ENCODE results near the gene TUBGCP2.

TUBGCP2 gene

GRCh38 chr10:133252223-133252552, 56.5 kb downstream of the TUBGCP2 start:
- no peaks in the 10 kb centered on the region for H4K20me1 ChIP-seq (ENCODE audit: low read depth, low read length)
- H3K9ac ChIP-seq (ENCODE audit: low read length): no peak overlapping the region
- no peak overlapping the region for H3K27ac ChIP-seq (ENCODE audit: low read depth, low read length)
- no peaks in the 10 kb centered on the region for H3F3A ChIP-seq (ENCODE audit: insufficient read depth)
- no peak overlapping the region for H3K4me2 ChIP-seq (ENCODE audit: low read depth, low read length, poor library complexity, severe bottlenecking)
- no peaks in the 10 kb centered on the region for H3K9me3 ChIP-seq (ENCODE audit: insufficient read depth, low read length)
- no peaks in the 10 kb centered on the region for H3K36me3 ChIP-seq (ENCODE audit: low read length)
- H3K27me3 ChIP-seq (ENCODE audit: low read length): no peaks in the 10 kb centered on the region
- H2AFZ ChIP-seq (ENCODE audit: low read depth, low read length, severe bottlenecking): no peak overlapping the region
- no peaks in the 10 kb centered on the region for H3K9me2 ChIP-seq (replicated peaks; ENCODE audit: insufficient read depth, low read length)
- no peaks in the 10 kb centered on the region for H3K79me2 ChIP-seq (ENCODE audit: insufficient read depth, low read length)
- TF ChIP-seq EZH2phosphoT487 (conservative IDR thresholded peaks at IDR 0.05; ENCODE audit: low read length): no peak
- TF ChIP-seq, protein P1, sequence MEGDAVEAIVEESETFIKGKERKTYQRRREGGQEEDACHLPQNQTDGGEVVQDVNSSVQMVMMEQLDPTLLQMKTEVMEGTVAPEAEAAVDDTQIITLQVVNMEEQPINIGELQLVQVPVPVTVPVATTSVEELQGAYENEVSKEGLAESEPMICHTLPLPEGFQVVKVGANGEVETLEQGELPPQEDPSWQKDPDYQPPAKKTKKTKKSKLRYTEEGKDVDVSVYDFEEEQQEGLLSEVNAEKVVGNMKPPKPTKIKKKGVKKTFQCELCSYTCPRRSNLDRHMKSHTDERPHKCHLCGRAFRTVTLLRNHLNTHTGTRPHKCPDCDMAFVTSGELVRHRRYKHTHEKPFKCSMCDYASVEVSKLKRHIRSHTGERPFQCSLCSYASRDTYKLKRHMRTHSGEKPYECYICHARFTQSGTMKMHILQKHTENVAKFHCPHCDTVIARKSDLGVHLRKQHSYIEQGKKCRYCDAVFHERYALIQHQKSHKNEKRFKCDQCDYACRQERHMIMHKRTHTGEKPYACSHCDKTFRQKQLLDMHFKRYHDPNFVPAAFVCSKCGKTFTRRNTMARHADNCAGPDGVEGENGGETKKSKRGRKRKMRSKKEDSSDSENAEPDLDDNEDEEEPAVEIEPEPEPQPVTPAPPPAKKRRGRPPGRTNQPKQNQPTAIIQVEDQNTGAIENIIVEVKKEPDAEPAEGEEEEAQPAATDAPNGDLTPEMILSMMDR (IDR thresholded peaks at IDR 0.05; ENCODE audit: insufficient read depth, low read length, poor library complexity, severe bottlenecking): no peak
- H3K4me3 ChIP-seq (ENCODE audit: insufficient read depth, low read length, poor library complexity, severe bottlenecking): no peak overlapping the region

- no peaks in the 10 kb centered on the region for H3K9me3 ChIP-seq (ENCODE audit: insufficient read depth, low read length)
- TF ChIP-seq, protein P1 (IDR thresholded peaks at IDR 0.05; ENCODE audit: insufficient read depth, low read length, poor library complexity, severe bottlenecking): no peak
- TF ChIP-seq EZH2phosphoT487 (conservative IDR thresholded peaks at IDR 0.05; ENCODE audit: low read length): no peak
- no peaks in the 10 kb centered on the region for H3K9me2 ChIP-seq (replicated peaks; ENCODE audit: insufficient read depth, low read length)
- no peaks in the 10 kb centered on the region for H4K20me1 ChIP-seq (ENCODE audit: low read depth, low read length)
- H3K79me2 ChIP-seq (ENCODE audit: insufficient read depth, low read length): no peaks in the 10 kb centered on the region
- H3K4me2 ChIP-seq (ENCODE audit: low read depth, low read length, poor library complexity, severe bottlenecking): no peak overlapping the region
- no peaks in the 10 kb centered on the region for H3K27me3 ChIP-seq (ENCODE audit: low read length)
- H3K9ac ChIP-seq (ENCODE audit: low read length): no peak overlapping the region
- H2AFZ ChIP-seq (ENCODE audit: low read depth, low read length, severe bottlenecking): no peak overlapping the region
- no peaks in the 10 kb centered on the region for H3F3A ChIP-seq (ENCODE audit: insufficient read depth)
- H3K4me3 ChIP-seq (ENCODE audit: insufficient read depth, low read length, poor library complexity, severe bottlenecking): no peak overlapping the region
- no peaks in the 10 kb centered on the region for H3K36me3 ChIP-seq (ENCODE audit: low read length)
- H3K27ac ChIP-seq (ENCODE audit: low read depth, low read length): no peak overlapping the region
Measured at GRCh38 chr10:133251388-133252222, 57.1 kb downstream of the TUBGCP2 start.

- no peaks in the 10 kb centered on the region for H3K9me3 ChIP-seq (ENCODE audit: insufficient read depth, low read length)
- H3K9me2 ChIP-seq (replicated peaks; ENCODE audit: insufficient read depth, low read length): no peaks in the 10 kb centered on the region
- H2AFZ ChIP-seq (ENCODE audit: low read depth, low read length, severe bottlenecking): no peak overlapping the region
- no peaks in the 10 kb centered on the region for H3K79me2 ChIP-seq (ENCODE audit: insufficient read depth, low read length)
- H4K20me1 ChIP-seq (ENCODE audit: low read depth, low read length): no peaks in the 10 kb centered on the region
- no peaks in the 10 kb centered on the region for H3K36me3 ChIP-seq (ENCODE audit: low read length)
- no peak overlapping the region for H3K27ac ChIP-seq (ENCODE audit: low read depth, low read length)
- H3F3A ChIP-seq (ENCODE audit: insufficient read depth): no peaks in the 10 kb centered on the region
- H3K4me2 ChIP-seq (ENCODE audit: low read depth, low read length, poor library complexity, severe bottlenecking): no peak overlapping the region
- TF ChIP-seq, protein P1 (IDR thresholded peaks at IDR 0.05; ENCODE audit: insufficient read depth, low read length, poor library complexity, severe bottlenecking): no peak
- no peak for TF ChIP-seq EZH2phosphoT487 (conservative IDR thresholded peaks at IDR 0.05; ENCODE audit: low read length)
- H3K4me3 ChIP-seq (ENCODE audit: insufficient read depth, low read length, poor library complexity, severe bottlenecking): no peak overlapping the region
- H3K27me3 ChIP-seq (ENCODE audit: low read length): no peaks in the 10 kb centered on the region
- H3K9ac ChIP-seq (ENCODE audit: low read length): no peak overlapping the region
Measured at GRCh38 chr10:133249975-133250754, 58.5 kb downstream of the TUBGCP2 start.

All from SU-DHL-6 (cell line).